ENCODE data around the gene FAM120A. TPM values are rescaled to one million over a fixed set of nuclear protein-coding genes. Genes with fewer than 3 reads are reported as not detected.
A peak's percentile ranks its signal among the peaks of the same experiment; 100 is the strongest.

FAM120A gene
- total and polyA plus RNA-seq, 4 donors = 28.3 to 91.0 (median 50.3) TPM

GRCh38 chr9:93496285-93496684, 44.8 kb downstream of the FAM120A start (continued):
- no peak for TF ChIP-seq ZBTB33 (IDR thresholded peaks at IDR 0.05)
- TF ChIP-seq MAX (IDR thresholded peaks at IDR 0.05) = no peak
- TF ChIP-seq HNF4G (IDR thresholded peaks at IDR 0.05) = no peak

GRCh38 chr9:93500571-93501298, 49.2 kb downstream of the FAM120A start:
- Histone ChIP-seq H3K9me3 (ENCODE audit: control insufficient read depth in 4 of 4, low read length in 3 of 4) (no peaks in the 10 kb centered on the region), H3K27ac (ENCODE audit: low read depth in 1 of 2, low read length in 2 of 2) (peak overlapping the region; percentile 13 to 36), H3K9ac (ENCODE audit: low read depth in 1 of 2, low read length in 2 of 2) (no peak overlapping the region), H3K27me3 (ENCODE audit: control insufficient read depth in 4 of 4, insufficient read depth in 4 of 4, low read length in 3 of 4) (no peaks in the 10 kb centered on the region), H3K4me3 (ENCODE audit: low read depth in 1 of 3, low read length in 3 of 3) (no peak overlapping the region), H3K4me1 (ENCODE audit: control insufficient read depth in 4 of 4, insufficient read depth in 4 of 4, low read length in 3 of 4) (peaks cover 0 to 21% (median 5%) of the 10 kb centered on the region in 4 donors), H3K36me3 (ENCODE audit: control insufficient read depth in 4 of 4, insufficient read depth in 3 of 4, low read depth in 1 of 4, low read length in 3 of 4) (peaks cover 3 to 32% (median 18%) of the 10 kb centered on the region in 4 donors)
- TF ChIP-seq HNF4G (IDR thresholded peaks at IDR 0.05) = no peak
- no peak for TF ChIP-seq TAF1 (conservative IDR thresholded peaks at IDR 0.05)
- TF ChIP-seq REST (IDR thresholded peaks at IDR 0.05) = no peak
- no peak for TF ChIP-seq GABPA (IDR thresholded peaks at IDR 0.05 in 1 of 2, conservative IDR thresholded peaks at IDR 0.05 in 1 of 2)
- no peak for TF ChIP-seq FOXA2 (IDR thresholded peaks at IDR 0.05)
- no peak for TF ChIP-seq FOXA1 (IDR thresholded peaks at IDR 0.05)
- no peak for TF ChIP-seq RAD21 (IDR thresholded peaks at IDR 0.05)
- TF ChIP-seq HNF4A (conservative IDR thresholded peaks at IDR 0.05) = no peak
- TF ChIP-seq ZBTB33 (IDR thresholded peaks at IDR 0.05) = no peak
- no peak for TF ChIP-seq NR2F2 (IDR thresholded peaks at IDR 0.05)
- TF ChIP-seq YY1 (IDR thresholded peaks at IDR 0.05) = no peak
- no peak for TF ChIP-seq ATF3 (IDR thresholded peaks at IDR 0.05)
- TF ChIP-seq JUND (IDR thresholded peaks at IDR 0.05) = no peak
- TF ChIP-seq RXRA (IDR thresholded peaks at IDR 0.05) = no peak
- TF ChIP-seq MAX (IDR thresholded peaks at IDR 0.05) = no peak
- TF ChIP-seq CTCF (IDR thresholded peaks at IDR 0.05; ENCODE audit: low read depth, low read length, missing input control) = no peak
- no peak for TF ChIP-seq EGR1 (IDR thresholded peaks at IDR 0.05; ENCODE audit: low read depth in 2 of 2)
- TF ChIP-seq SP1 (IDR thresholded peaks at IDR 0.05) = no peak
- no peak for DNase-seq (ENCODE audit: low spot score)
- WGBS = 92% methylated on average over 4 of the region's 4 CpGs
